Measurements from ENCODE around the gene CERS6. TPM values are rescaled to one million over a fixed set of nuclear protein-coding genes. Genes with fewer than 3 reads are reported as not detected.

The CERS6 gene
- total and polyA plus RNA-seq, 2 experiments from 2014 or later, result 7.4 to 35.0 TPM

- no peak for TF ChIP-seq JUNB (IDR thresholded peaks at IDR 0.05; ENCODE audit: unreplicated experiment)
- no peak for TF ChIP-seq ZNF114 (CRISPR knock-in tag; IDR thresholded peaks at IDR 0.05)
- TF ChIP-seq NANOG (IDR thresholded peaks at IDR 0.05; ENCODE audit: borderline replicate concordance), result no peak
- no peak for TF ChIP-seq POLR2AphosphoS5 (IDR thresholded peaks at IDR 0.05; ENCODE audit: low read depth)
Observed at GRCh38 chr2:168821992-168822391, 365.9 kb downstream of the CERS6 start (continued).

Small RNAs within 50 kb of the gene (microRNA-seq; reads per million reads assigned to microRNA genes)
- gene MIR4774, result not detected

Small RNAs within 50 kb of the gene (small RNA-seq; reads per million reads assigned to genes)
- gene MIR4774 (ENCODE audit: low replicate concordance), result not detected
- not detected for gene RN7SL813P (ENCODE audit: low replicate concordance)
- not detected for gene RNU6-766P (ENCODE audit: low replicate concordance)

Other genes with a start within 250 kb of the CERS6 start
- gene STK39, start 208.7 kb upstream of the CERS6 start, total RNA-seq (2014; rRNA removed; shearing (Covaris generic)), result 14.2 and 16.9 TPM in 2 replicates
- gene STK39, start 208.7 kb upstream of the CERS6 start, polyA plus RNA-seq (2016; fragmentation: Nextera tagmentation; extraction: Ambion mirVana), result 9.5 and 10.0 TPM in 2 replicates